Measurements from ENCODE around the gene NUP62. TPM values are rescaled to one million over a fixed set of nuclear protein-coding genes. Genes with fewer than 3 reads are reported as not detected.

NUP62 gene
- total RNA-seq, 1 experiment from 2014 or later, result 109 TPM

- peak; percentile 43 for DNase-seq
- H3K4me3 ChIP-seq (ENCODE audit: insufficient read depth, low read depth, low read length), result no peak overlapping the region
- no peaks in the 10 kb centered on the region for H3K36me3 ChIP-seq (replicated peaks; ENCODE audit: control insufficient read depth, insufficient read depth, low read length)
- H3K27me3 ChIP-seq (ENCODE audit: control insufficient read depth, insufficient read depth, low read length), result peaks cover 2% of the 10 kb centered on the region; the same call in 1 of the 2 replicates
Observed at GRCh38 chr19:49939721-49940481, 10.6 kb upstream of the NUP62 start.

DNA sequence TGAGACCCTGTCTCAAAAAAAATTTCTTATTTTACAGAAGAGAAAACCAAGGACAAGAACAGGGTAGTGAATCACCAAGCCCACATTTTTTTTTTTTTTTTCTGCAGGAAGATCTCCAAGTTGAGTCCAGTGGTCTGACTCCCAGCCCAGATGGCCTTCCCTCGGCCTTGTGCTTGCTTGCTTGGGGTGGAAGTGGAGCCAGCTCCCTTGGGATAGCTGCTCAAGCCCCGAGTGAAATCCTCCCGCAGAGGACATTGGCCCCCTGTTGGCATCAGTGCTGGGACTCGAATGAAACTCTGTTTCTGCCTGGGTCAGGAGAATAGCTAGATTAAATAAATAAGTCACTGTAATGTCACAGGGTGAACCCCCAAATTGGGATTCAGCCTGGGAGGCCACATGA lies 9.4 kb upstream of the NUP62 start:
- no peak overlapping the region for H3K4me3 ChIP-seq (ENCODE audit: insufficient read depth, low read depth, low read length)

DNA sequence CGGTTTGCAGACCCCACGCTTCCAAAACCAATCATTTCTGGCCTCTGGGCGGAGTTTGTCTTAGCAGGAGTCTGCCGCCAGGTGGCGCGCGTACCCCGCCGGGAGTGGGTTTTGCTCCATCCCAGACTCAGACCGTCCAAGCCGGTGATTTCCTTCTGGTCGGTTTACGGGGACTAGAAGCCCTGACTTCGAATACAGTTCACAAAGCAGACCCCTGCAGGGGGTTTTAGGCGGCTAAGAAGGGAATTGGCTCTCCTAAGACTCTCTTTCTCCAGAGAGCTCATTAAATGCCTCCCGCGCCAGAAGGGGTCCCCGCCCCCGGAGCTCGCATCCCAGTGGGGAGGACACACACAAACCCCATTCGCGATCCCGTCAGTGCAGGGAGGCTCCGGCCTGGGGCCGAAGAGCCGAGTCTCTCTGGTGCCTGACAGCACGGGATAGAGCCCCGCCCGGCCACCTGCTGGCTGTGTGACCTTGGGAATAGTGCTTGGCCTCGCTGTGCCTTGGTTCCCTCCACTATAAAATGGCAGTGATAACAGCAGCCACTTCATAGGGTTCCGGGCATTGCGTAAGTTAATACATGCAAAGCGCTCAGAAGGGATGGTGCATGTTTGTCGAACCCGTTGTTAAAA lies 8.6 kb upstream of the NUP62 start:
- Histone ChIP-seq H3K27me3 (ENCODE audit: control insufficient read depth, insufficient read depth, low read length) (peaks cover 2% of the 10 kb centered on the region; the same call in 1 of the 2 replicates), H3K4me3 (ENCODE audit: insufficient read depth, low read depth, low read length) (0 out of 2 replicates have a peak overlapping the region, but pooled peaks have one; percentile 1), H3K36me3 (replicated peaks; ENCODE audit: control insufficient read depth, insufficient read depth, low read length) (no peaks in the 10 kb centered on the region)
- peak; percentile 93 for DNase-seq

More for the DNA sequence above, 9.4 kb upstream of the NUP62 start:
- Histone ChIP-seq H3K36me3 (replicated peaks; ENCODE audit: control insufficient read depth, insufficient read depth, low read length) (no peaks in the 10 kb centered on the region), H3K27me3 (ENCODE audit: control insufficient read depth, insufficient read depth, low read length) (peaks cover 2% of the 10 kb centered on the region; the same call in 1 of the 2 replicates)
- DNase-seq, result no peak

GRCh38 chr19:49936549-49936948 lies 7.2 kb upstream of the NUP62 start:
- no peak overlapping the region for H3K4me3 ChIP-seq (ENCODE audit: insufficient read depth, low read depth, low read length)
- peaks cover 2% of the 10 kb centered on the region; the same call in 1 of the 2 replicates for H3K27me3 ChIP-seq (ENCODE audit: control insufficient read depth, insufficient read depth, low read length)
- no peaks in the 10 kb centered on the region for H3K36me3 ChIP-seq (replicated peaks; ENCODE audit: control insufficient read depth, insufficient read depth, low read length)
- DNase-seq, result no peak

DNA sequence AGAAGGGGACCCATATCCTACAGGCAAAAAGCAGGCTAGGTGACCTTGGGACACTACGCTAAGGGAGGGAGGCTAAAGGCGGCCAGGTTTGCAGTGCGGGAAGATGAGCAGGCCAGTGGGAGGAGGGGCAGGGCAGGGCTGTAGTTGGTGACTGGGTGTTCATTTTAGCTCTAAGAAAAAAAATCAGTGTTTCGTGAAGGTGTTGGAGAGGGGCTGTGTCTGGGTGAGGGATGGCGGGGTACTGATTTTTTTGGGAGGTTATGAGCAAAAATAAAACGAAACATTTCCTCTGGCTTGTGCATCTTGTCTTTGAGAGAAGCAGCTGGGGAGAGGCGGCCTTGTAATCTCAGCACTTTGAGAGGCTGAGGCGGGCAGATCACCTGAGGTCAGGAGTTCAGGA lies 4.3 kb upstream of the NUP62 start:
- peaks cover 2% of the 10 kb centered on the region; the same call in 1 of the 2 replicates for H3K27me3 ChIP-seq (ENCODE audit: control insufficient read depth, insufficient read depth, low read length)
- no peaks in the 10 kb centered on the region for H3K36me3 ChIP-seq (replicated peaks; ENCODE audit: control insufficient read depth, insufficient read depth, low read length)
- DNase-seq, result no peak
- H3K4me3 ChIP-seq (ENCODE audit: insufficient read depth, low read depth, low read length), result no peak overlapping the region

GRCh38 chr19:49932731-49933131 lies 3.4 kb upstream of the NUP62 start:
- Histone ChIP-seq H3K4me3 (ENCODE audit: insufficient read depth, low read depth, low read length) (no peak overlapping the region), H3K27me3 (ENCODE audit: control insufficient read depth, insufficient read depth, low read length) (no peaks in the 10 kb centered on the region), H3K36me3 (replicated peaks; ENCODE audit: control insufficient read depth, insufficient read depth, low read length) (peaks cover 1% of the 10 kb centered on the region)
- no peak for DNase-seq

DNA sequence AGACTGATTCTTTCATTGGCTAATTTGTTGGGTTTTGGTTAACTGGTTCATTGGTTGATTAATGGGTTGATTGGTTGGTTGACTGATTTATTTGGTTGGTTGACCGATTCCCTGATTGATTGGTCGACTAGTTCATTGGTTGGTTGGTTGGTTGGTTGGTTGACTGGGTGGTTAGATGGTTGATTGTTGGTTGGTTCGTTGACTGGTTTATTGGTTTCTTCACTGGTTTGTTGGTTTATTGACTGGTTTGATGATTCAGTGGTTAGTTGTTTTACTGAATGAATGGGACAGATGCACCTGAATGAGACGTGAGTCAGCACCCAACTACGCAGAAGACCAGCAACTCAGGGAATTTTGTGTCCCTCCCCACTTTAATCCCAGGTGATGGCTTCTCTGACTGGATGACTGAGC lies 2.7 kb upstream of the NUP62 start:
- DNase-seq, result no peak
- H3K36me3 ChIP-seq (replicated peaks; ENCODE audit: control insufficient read depth, insufficient read depth, low read length), result peaks cover 7% of the 10 kb centered on the region
- no peaks in the 10 kb centered on the region for H3K27me3 ChIP-seq (ENCODE audit: control insufficient read depth, insufficient read depth, low read length)
- H3K4me3 ChIP-seq (ENCODE audit: insufficient read depth, low read depth, low read length), result no peak overlapping the region

- peaks cover 11% of the 10 kb centered on the region for H3K36me3 ChIP-seq (replicated peaks; ENCODE audit: control insufficient read depth, insufficient read depth, low read length)
- H3K27me3 ChIP-seq (ENCODE audit: control insufficient read depth, insufficient read depth, low read length), result no peaks in the 10 kb centered on the region
- H3K4me3 ChIP-seq (ENCODE audit: insufficient read depth, low read depth, low read length), result no peak overlapping the region
- no peak for DNase-seq
Observed at GRCh38 chr19:49931293-49932040, 2.2 kb upstream of the NUP62 start.

DNA sequence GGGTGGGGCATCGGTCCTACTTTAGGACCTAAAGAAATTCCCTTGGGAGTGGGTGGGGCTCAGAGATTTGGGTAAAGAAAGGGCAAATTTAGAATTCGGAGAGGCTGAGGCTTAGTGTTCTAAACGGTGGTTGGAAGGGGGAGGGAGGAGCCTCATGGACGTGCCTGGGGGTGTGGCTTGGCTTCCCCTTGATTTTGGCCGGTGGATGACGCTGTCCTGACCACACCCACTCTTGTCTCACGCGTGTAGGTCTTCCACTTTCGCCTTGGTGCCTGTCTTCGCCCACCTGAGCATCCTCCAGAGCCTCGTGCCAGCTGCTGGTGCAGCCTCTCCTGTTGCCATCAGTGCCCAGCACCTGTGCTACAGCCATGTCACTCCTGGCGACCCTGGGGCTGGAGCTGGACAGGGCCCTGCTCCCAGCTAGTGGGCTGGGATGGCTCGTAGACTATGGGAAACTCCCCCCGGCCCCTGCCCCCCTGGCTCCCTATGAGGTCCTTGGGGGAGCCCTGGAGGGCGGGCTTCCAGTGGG lies 1.2 kb upstream of the NUP62 start:
- Histone ChIP-seq H3K4me3 (ENCODE audit: insufficient read depth, low read depth, low read length) (peak overlapping the region; percentile 36), H3K27me3 (ENCODE audit: control insufficient read depth, insufficient read depth, low read length) (no peaks in the 10 kb centered on the region), H3K36me3 (replicated peaks; ENCODE audit: control insufficient read depth, insufficient read depth, low read length) (peaks cover 13% of the 10 kb centered on the region)
- peak; percentile 83 for DNase-seq

GRCh38 chr19:49929611-49930482 lies 543 bp upstream of the NUP62 start:
- no peaks in the 10 kb centered on the region for H3K27me3 ChIP-seq (ENCODE audit: control insufficient read depth, insufficient read depth, low read length)
- peak overlapping the region; percentile 91 for H3K4me3 ChIP-seq (ENCODE audit: insufficient read depth, low read depth, low read length)
- peaks cover 15% of the 10 kb centered on the region for H3K36me3 ChIP-seq (replicated peaks; ENCODE audit: control insufficient read depth, insufficient read depth, low read length)
- DNase-seq, result peak; percentile 98

DNA sequence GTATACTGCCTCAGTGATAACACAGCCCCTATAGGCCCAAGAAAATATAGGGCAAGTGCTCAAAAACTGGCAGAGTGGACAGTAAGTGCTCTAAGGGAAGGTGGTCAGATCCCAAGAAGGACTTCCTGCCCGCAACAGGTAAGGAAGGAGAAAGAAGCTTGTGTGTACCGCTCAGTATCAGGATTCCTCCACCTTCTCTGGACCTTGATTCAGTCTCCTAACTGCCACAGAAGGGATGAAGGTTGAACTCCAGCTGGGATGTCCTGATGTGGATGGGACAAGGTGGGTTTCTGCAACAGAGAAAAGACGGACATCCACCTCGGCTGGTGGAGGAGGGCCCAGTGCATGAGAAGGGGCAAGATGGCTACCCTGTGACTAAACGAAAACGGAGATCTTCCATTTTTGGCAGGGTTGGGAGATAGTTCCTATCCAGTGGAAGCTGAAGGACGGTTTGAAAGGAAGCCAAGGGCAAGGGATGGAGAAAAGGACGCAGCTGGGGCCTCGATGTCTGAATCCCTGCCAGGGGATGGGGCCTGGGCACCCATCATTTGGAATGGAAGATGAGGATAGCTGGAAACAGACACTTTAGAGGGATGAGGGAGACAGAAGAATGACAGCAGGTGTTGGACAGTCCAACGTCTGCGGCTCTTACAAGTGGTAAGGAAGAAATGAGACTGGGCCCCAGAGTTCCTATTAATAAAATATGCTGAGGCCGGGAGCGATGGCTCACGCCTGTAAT lies 1.6 kb downstream of the NUP62 start:
- H3K27me3 ChIP-seq (ENCODE audit: control insufficient read depth, insufficient read depth, low read length), result no peaks in the 10 kb centered on the region
- no peak overlapping the region for H3K4me3 ChIP-seq (ENCODE audit: insufficient read depth, low read depth, low read length)
- no peak for DNase-seq
- peaks cover 29% of the 10 kb centered on the region for H3K36me3 ChIP-seq (replicated peaks; ENCODE audit: control insufficient read depth, insufficient read depth, low read length)

- no peak for DNase-seq
- H3K4me3 ChIP-seq (ENCODE audit: insufficient read depth, low read depth, low read length), result no peak overlapping the region
- peaks cover 32% of the 10 kb centered on the region for H3K36me3 ChIP-seq (replicated peaks; ENCODE audit: control insufficient read depth, insufficient read depth, low read length)
- H3K27me3 ChIP-seq (ENCODE audit: control insufficient read depth, insufficient read depth, low read length), result no peaks in the 10 kb centered on the region
Observed at GRCh38 chr19:49926515-49926914, 2.8 kb downstream of the NUP62 start.

GRCh38 chr19:49925486-49925885 lies 3.8 kb downstream of the NUP62 start:
- no peak for DNase-seq
- Histone ChIP-seq H3K27me3 (ENCODE audit: control insufficient read depth, insufficient read depth, low read length) (no peaks in the 10 kb centered on the region), H3K4me3 (ENCODE audit: insufficient read depth, low read depth, low read length) (no peak overlapping the region), H3K36me3 (replicated peaks; ENCODE audit: control insufficient read depth, insufficient read depth, low read length) (peaks cover 32% of the 10 kb centered on the region)

Data from H7 (cell line).